Bronchial smooth muscle cell (primary cell): ENCODE measurements around the gene HNF4A. TPM values are rescaled to one million over a fixed set of nuclear protein-coding genes. Genes with fewer than 3 reads are reported as not detected.

Source experiments
- total RNA-seq: library from RNA; depleted of rRNA; stranded (reverse); fragments of >200 nt; gene quantifications from 2 replicates; pipeline ENCODE4 v1.2.1, GENCODE V29; 2014

Gene HNF4A
- total RNA-seq, result not detected in 2 replicates

GRCh38 chr20:44355498-44356352 lies at the start of gene HNF4A:
TSS of gene HNF4A (plus strand) at chr20:44355699. CDS start at chr20:44355805, 106 bp downstream.

GRCh38 chr20:44310664-44311639 lies 44.5 kb upstream of the HNF4A start, which contains the start of gene FITM2:
TSS of gene FITM2 (minus strand) at chr20:44311202. CDS start at chr20:44311148, 54 bp downstream.

GRCh38 chr20:44336725-44337380 lies 18.6 kb upstream of the HNF4A start, which contains the start of gene R3HDML:
TSS of gene R3HDML (plus strand) at chr20:44337043. CDS start at chr20:44337158, 115 bp downstream.

GRCh38 chr20:44475694-44476560 lies 120.4 kb downstream of the HNF4A start, which contains the start of gene TTPAL:
TSS of gene TTPAL (plus strand) at chr20:44475874. CDS start at chr20:44480000, 4,126 bp downstream.

Other genes starting within 250 kb of the HNF4A start
- under 0.01 TPM in 1 of 2 replicates, not detected in the other for gene JPH2, start 168.5 kb upstream of the HNF4A start, total RNA-seq
- gene OSER1, start 144.9 kb upstream of the HNF4A start, total RNA-seq, result 45.1 and 66.8 TPM in 2 replicates
- 0.17 TPM in 1 of 2 replicates, not detected in the other for gene GDAP1L1, start 108.4 kb upstream of the HNF4A start, total RNA-seq
- gene FITM2, start 44.5 kb upstream of the HNF4A start, total RNA-seq, result 4.4 and 6.7 TPM in 2 replicates
- gene R3HDML, start 18.7 kb upstream of the HNF4A start, total RNA-seq, result not detected in 2 replicates
- gene TTPAL, start 120.2 kb downstream of the HNF4A start, total RNA-seq, result 5.5 and 7.7 TPM in 2 replicates
- 95.7 and 131 TPM in 2 replicates for gene SERINC3, start 166.4 kb downstream of the HNF4A start, total RNA-seq
- 57.8 and 60.9 TPM in 2 replicates for gene PKIG, start 226.9 kb downstream of the HNF4A start, total RNA-seq